GM21526 (cell line): ENCODE data around the gene EDAR.

Experiments used
- ATAC-seq: cut with Tn5 transposase; IDR thresholded peaks from one replicate; pipeline ENCODE4 v1.9.1; 2021; ENCODE audit warnings: moderate library complexity; ENCODE audit not compliant: unreplicated experiment, low FRiP score

EDAR gene

GRCh38 chr2:108877506-108877905 lies 111.5 kb downstream of the EDAR start:
- ATAC-seq: no peak

- no peak for ATAC-seq
These were observed 118.9 kb downstream of the EDAR start for GRCh38 chr2:108870069-108870644.

- no peak for ATAC-seq
These were observed 119.5 kb downstream of the EDAR start for GRCh38 chr2:108869542-108869941.

GRCh38 chr2:108868911-108869310 lies 120.1 kb downstream of the EDAR start:
- no peak for ATAC-seq

GRCh38 chr2:108866041-108866440 lies 123.0 kb downstream of the EDAR start:
- ATAC-seq: no peak

- no peak for ATAC-seq
These were observed 130.1 kb downstream of the EDAR start for GRCh38 chr2:108858894-108859293.

- no peak for ATAC-seq
These were observed 133.8 kb downstream of the EDAR start for GRCh38 chr2:108855194-108855593.

GRCh38 chr2:108854484-108854883 lies 134.5 kb downstream of the EDAR start:
- ATAC-seq: no peak

GRCh38 chr2:108853421-108853820 lies 135.6 kb downstream of the EDAR start:
- ATAC-seq: no peak

GRCh38 chr2:108852375-108852774 lies 136.6 kb downstream of the EDAR start:
- no peak for ATAC-seq

- no peak for ATAC-seq
These were observed 142.0 kb downstream of the EDAR start for GRCh38 chr2:108847000-108847399.

- no peak for ATAC-seq
These were observed 143.1 kb downstream of the EDAR start for GRCh38 chr2:108845923-108846322.
